Stimulated activated naive CD4-positive, alpha-beta T cell (primary cell): ENCODE measurements around the gene CAMKK1.
"Not testable (repeated sequence)": the region's sequence is repeated elsewhere in the genome, so short reads cannot be mapped to it uniquely, and the experiment has no call there.

Source experiments
- DNase-seq, 6 experiments: peaks; one replicate each; lab custom pipeline; 2025; lab: John Stamatoyannopoulos, UW

Gene CAMKK1

DNA sequence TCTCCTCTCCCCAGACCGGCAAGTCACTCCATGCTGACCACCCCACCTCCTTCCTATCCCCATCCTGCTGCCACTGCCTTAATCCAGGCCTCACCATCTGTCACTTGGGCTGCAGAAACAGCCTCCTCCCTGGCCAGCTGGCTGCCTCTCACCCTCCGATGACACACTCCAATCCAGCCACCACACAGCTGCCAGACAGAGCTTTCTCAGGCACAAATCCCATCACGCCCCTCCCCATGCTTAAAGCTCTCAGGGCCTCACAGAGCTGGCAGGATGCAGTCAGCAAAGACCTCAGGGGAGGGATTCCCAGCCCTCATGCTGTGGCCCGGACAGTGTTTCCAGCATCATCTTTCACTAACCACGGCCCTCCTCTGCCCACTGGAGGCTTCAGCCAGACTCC, 13.7 kb downstream of the CAMKK1 start:
- DNase-seq, result no peak

DNA sequence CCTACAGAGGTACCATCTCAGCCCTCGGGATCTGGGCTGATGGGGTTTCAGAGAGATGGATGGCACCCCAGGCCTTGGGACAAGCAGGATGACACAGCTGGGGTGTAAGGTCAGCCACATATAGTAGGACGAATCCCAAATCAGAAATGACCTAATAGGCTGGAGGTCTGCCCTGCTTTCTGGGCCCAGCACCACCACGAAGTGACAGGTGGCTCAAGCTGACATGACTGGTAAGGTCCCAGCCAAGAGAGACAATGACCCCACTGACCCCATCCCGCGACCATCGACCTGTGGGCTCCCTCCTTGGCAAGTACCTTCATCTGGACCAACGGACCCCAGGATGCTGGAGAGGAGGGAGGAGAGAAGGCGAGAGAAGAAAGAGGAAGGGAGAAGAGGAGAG, 15.6 kb downstream of the CAMKK1 start:
- no peak for DNase-seq

DNA sequence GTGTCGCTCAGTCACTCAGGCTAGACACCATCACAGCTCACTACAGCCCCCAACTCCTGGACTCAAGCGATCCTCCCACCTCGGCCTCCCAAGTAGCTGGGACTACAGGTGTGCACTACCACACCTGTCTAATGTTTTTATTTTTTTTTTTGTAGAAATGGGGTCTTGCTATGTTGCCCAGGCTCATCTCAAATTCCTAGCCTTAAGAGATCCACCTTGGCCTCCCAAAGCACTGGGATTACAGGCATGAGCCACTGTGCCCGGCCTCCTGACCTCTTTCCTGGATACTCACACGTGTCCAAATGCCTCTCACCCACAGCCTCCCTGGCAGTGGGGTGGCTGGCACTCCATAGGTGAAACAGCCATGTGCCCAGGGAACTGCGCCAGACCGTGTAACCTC, 17.5 kb downstream of the CAMKK1 start:
- no peak for DNase-seq

DNA sequence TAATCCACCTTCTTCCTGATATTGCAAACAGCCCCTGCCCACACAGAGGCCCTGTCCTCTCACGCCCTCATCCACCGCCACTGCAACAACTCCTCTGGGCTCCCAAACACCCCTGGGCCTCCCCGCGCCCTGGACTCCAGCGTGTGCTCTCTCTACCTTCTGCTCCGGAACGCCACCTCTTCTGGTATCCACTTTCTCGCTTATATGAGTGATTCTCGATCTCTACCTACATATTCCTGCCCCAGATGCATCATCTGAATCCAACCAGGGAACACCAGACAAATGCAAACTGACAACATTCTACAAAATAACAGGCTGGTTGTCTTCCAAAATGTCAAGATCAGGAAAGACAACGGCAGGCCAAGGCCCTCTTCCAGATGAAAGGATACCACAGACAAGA, 19.0 kb downstream of the CAMKK1 start:
- DNase-seq, result no peak

- DNase-seq, result no peak
These were observed 22.0 kb downstream of the CAMKK1 start for GRCh38 chr17:3870871-3871306.

- no peak for DNase-seq
These were observed 25.2 kb downstream of the CAMKK1 start for GRCh38 chr17:3867606-3868005.

- no peak for DNase-seq
These were observed 25.7 kb downstream of the CAMKK1 start for GRCh38 chr17:3867106-3867505.

- no peak for DNase-seq
These were observed 26.6 kb downstream of the CAMKK1 start for GRCh38 chr17:3866276-3866675.

DNA sequence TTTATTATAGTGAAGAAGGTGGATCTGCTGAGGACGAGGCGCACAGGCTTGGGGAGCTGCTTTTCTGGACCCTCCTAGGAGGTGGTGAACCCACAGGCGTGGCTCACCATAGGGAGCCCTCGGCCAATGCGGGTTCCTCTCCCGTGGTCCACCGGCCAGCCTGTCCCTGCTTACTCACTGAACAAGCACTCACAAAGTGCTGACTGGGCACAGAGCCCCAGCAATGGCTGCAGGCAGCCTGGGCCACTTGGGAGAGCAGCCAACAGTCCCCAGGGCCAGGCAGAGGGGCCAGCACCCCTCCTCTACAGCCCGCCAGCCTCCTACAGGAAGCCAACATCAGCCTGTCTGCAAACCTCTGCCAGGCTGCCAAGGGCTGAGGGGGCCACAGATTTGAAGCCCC, 27.7 kb downstream of the CAMKK1 start:
- DNase-seq, result no peak

- DNase-seq, result no peak
These were observed 28.3 kb downstream of the CAMKK1 start for GRCh38 chr17:3864534-3864933.

- DNase-seq, result no peak
These were observed 30.8 kb downstream of the CAMKK1 start for GRCh38 chr17:3861761-3862681.

DNA sequence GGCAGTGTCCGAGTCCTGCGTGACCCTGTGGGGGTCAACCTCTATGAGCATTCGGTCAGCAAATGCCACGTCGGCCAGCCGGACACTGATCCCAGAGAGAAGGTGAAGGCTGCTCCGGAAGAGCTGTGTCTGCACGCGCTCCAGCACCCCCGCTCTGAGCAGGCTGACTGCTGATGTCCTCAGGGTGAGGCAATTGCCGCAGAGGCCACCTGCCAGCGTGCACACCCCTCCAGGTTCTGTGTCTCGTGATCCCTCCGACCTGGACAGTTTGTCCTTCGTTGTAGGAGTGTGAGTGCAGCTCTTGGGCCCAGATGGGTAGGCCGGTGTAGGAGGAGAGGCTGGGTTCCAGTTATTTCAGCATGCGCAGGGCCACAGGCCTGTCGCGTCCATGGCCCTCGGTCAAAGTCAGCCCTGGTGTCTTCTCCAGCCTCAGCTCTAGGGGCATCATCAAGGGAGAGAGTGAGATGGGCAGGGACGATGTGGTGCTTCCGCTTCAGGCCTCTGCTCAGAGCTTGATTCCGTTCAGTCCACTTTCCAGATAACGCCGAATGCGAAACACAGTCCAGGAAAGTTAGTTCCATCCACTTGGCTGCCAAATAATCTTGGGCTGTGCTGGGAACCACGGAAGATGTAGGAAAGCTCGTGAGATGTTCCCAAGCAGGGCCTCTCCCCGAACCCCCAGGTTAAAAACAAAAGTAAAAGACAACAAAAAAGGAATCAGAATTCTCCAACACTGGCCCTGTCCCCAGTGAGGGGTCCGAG, 31.7 kb downstream of the CAMKK1 start:
- DNase-seq, result no peak

DNA sequence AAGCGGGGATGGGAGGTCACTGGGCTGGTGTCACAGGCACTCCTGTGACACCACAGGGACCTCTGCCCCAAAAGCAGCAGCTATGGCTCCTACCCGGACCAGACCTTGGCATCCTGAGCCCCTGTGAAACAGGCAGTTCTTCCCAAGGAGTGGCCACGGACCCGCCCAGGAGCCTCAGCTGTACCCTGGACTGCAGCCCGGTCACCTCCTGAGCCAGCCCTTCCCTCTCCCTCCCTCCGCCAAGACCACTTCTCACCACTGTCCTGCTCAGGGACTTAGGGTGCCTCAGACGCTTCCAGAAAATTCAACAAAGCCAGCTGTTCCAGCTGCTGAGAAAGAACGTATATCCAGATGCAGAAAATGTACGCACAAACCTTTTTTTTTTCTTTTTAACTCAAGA, 32.9 kb downstream of the CAMKK1 start:
- DNase-seq, result no peak

GRCh38 chr17:3857261-3858105, 35.4 kb downstream of the CAMKK1 start:
- DNase-seq, result no peak

DNA sequence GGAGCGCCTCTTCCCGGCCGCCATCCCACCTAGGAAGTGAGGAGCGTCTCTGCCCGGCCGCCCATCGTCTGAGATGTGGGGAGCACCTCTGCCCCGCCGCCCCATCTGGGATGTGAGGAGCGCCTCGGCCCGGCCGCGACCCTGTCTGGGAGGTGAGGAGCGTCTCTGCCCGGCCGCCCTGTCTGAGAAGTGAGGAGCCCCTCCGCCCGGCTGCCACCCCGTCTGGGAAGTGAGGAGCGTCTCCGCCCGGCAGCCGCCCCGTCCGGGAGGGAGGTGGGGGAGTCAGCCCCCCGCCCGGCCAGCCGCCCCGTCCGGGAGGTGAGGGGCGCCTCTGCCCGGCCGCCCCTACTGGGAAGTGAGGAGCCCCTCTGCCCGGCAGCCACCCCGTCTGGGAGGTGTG, 38.6 kb downstream of the CAMKK1 start:
- not testable (repeated sequence) for DNase-seq

DNA sequence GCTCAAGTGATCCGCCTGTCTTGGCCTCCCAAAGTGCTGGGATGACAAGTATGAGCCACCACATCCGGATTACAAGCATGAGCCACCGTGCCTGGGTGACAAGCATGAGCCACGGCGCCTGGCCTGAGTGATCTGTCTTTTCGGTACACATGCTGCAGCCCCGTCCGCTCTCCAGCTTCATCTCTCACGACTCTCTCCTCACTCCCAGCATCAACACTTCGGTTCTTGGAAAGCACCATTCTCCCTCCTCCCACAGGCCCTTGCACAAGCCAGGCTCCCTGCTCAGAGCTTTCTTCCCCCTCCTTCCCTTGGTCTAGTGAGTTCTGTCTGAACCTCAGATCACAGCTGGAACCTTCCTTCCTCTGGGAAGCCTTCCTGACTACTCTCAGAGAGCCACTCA, 40.3 kb downstream of the CAMKK1 start:
- DNase-seq, result no peak

GRCh38 chr17:3851461-3852100, 41.3 kb downstream of the CAMKK1 start:
- no peak for DNase-seq

GRCh38 chr17:3848229-3848835, 44.5 kb downstream of the CAMKK1 start:
- no peak for DNase-seq

GRCh38 chr17:3847165-3847670, 45.6 kb downstream of the CAMKK1 start:
- no peak for DNase-seq

DNA sequence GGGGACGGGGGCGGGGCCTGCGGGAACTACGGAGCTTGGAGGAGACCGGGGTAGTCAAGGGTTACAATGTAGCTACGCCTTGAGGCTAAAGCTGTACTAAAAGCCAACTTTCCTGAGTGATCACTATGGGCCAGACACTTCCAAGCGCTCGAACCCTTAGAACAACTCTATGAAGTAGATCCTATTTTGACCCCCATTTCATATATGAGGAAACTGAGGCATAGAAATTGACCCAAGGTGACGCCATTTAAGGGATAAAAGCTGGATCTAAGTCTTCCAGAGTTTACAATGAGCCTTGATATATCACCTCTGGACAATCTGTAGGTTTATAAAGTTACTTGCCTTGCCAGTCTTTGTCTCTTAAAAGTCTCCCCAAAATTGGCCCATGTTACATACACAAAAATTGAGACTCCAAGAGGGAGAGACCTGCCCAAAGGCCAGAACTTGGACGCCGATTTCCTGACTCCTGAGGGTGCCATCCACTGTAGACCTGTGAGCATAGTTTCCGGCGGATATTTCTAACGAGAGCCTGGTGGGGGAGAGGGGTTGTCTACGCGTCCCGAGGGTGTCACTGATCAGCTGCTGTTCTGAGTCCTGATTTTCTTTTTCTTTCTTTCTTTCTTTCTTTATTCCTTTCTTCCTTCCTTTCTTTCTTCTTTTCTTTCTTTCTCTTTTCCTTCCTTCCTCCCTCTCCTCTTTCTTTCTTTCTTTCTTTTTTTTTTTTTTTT, 46.3 kb downstream of the CAMKK1 start:
- DNase-seq, result no peak
